HepG2 (cell line): ENCODE measurements around the gene KRTAP10-8.

ENCODE experiments used
- FOXA3 ChIP-seq: IDR thresholded peaks from 2 replicates; pipeline ENCODE4 v1.6.1; 2016; ENCODE audit warnings: missing genetic modification reagents, missing compliant biosample characterization
- JUNB ChIP-seq: sonication (generic); formaldehyde crosslinking; IDR thresholded peaks from 2 replicates; pipeline ENCODE4 v1.8.0; 2022; ENCODE audit warnings: missing genetic modification reagents, mild to moderate bottlenecking, borderline replicate concordance
- NFYB ChIP-seq: sonication (generic); formaldehyde crosslinking; IDR thresholded peaks from 2 replicates; pipeline ENCODE4 v1.4.0; 2020; ENCODE audit warnings: missing genetic modification reagents
- RBM22 ChIP-seq: fragments of 200-400 bp; formaldehyde crosslinking; optimal IDR thresholded peaks from 2 replicates; pipeline ENCODE3; 2017; ENCODE audit warnings: mild to moderate bottlenecking, low read length, moderate library complexity
- RFX5 ChIP-seq: IDR thresholded peaks from 2 replicates; pipeline ENCODE4 v1.6.1; 2011; ENCODE audit warnings: low read depth, low read length, improper control_type of control experiment
- ZNF430 ChIP-seq: sonication (generic); formaldehyde crosslinking; IDR thresholded peaks from 2 replicates; pipeline ENCODE4 v1.9.0; 2021; ENCODE audit warnings: mild to moderate bottlenecking, missing genetic modification reagents
- TF ChIP-seq, protein P1 (sequence below): sonication (generic); formaldehyde crosslinking; IDR thresholded peaks from 2 replicates; pipeline ENCODE4 v1.5.0; 2020; ENCODE audit warnings: mild to moderate bottlenecking, missing genetic modification reagents, moderate library complexity

DNA sequence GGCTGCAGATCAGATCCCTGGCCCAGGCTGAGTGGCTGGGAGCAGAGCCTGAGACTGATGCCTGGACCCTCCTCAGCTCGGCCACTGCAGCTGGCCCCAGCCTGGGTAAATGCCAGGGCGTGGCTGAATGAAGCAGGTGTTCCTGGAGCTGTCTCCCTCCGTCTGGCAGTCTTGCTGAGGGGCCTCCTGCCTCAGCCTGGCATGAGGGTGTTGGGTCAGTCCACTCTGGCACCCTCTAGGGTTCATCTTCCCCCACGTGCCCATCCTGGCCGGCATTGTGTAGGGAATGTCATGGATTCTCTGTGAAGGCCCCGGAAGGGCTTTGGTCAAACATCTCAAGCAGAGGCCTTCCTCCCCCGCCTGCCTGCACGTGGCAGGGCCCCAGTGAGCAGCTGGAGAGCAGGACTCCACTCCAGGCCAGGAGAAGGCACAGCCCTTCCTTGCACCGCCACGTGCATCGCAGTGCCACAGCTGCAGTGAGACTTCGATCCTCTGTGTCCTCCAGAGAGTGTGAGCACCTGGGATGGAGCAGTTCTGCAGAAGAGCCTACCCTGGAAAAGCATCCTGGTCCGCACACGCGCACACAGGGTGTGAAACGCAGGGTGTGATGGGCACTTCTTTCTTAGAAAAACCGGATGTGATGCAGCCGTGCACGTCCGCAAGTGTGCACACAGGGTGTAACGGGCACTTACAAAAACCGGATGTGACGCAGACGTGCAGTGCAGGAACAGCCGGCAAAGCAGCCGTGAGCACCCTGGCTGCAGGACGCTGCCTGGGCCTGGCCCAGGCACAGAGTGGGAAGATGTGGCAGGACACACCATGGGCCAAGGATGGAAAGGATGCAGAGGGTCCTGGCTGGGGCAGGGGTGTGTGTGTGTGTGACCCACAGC is 43.0 kb upstream of the KRTAP10-8 start:
- TF ChIP-seq ZNF430 (no peak), NFYB (CRISPR knock-in tag) (no peak), RFX5 (no peak), RBM22 (no peak), JUNB (no peak), FOXA3 (CRISPR knock-in tag) (no peak)
- TF ChIP-seq, protein P1, sequence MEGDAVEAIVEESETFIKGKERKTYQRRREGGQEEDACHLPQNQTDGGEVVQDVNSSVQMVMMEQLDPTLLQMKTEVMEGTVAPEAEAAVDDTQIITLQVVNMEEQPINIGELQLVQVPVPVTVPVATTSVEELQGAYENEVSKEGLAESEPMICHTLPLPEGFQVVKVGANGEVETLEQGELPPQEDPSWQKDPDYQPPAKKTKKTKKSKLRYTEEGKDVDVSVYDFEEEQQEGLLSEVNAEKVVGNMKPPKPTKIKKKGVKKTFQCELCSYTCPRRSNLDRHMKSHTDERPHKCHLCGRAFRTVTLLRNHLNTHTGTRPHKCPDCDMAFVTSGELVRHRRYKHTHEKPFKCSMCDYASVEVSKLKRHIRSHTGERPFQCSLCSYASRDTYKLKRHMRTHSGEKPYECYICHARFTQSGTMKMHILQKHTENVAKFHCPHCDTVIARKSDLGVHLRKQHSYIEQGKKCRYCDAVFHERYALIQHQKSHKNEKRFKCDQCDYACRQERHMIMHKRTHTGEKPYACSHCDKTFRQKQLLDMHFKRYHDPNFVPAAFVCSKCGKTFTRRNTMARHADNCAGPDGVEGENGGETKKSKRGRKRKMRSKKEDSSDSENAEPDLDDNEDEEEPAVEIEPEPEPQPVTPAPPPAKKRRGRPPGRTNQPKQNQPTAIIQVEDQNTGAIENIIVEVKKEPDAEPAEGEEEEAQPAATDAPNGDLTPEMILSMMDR (CRISPR knock-in tag) = no peak
